A673 (cell line): ENCODE data around the gene BRSK2. TPM values are rescaled to one million over a fixed set of nuclear protein-coding genes. Genes with fewer than 3 reads are reported as not detected.

Experiments
- BruUV-seq: library from RNA; stranded (reverse); fragments of 400-500 nt; replicated peaks from 2 replicates; lab custom pipeline; 2021; lab: Mats Ljungman, UMichigan
- CTCF ChIA-PET: fragments of 300-600 bp; sonication (Branson Sonifier 250); formaldehyde crosslinking; loops from one replicate; lab custom pipeline; 2022; ENCODE audit warnings: antibody characterized with exemption; lab: Charles Lee
- POLR2A ChIA-PET: fragments of 300-600 bp; sonication (Branson Sonifier 250); formaldehyde crosslinking; loops from one replicate; lab custom pipeline; 2022; ENCODE audit warnings: antibody characterized with exemption; ENCODE audit not compliant: low non-redundant PET; lab: Charles Lee
- DNase-seq: peaks from one replicate; pipeline ENCODE4 v3.0.0-alpha.2; 2015; ENCODE audit warnings: low spot score
- H3K27ac ChIP-seq: fragments of 200-600 bp; sonication (generic); 2 replicates; pipeline ENCODE4 v1.5.1; 2016; ENCODE audit warnings: mixed run types, low read depth, mild to moderate bottlenecking, mixed read lengths, antibody characterized with exemption, low read length; ENCODE audit not compliant: poor library complexity, severe bottlenecking
- H3K27me3 ChIP-seq: fragments of 200-600 bp; sonication (generic); replicated peaks from 2 replicates; pipeline ENCODE4 v1.6.1; 2017; ENCODE audit warnings: mixed run types, low read depth, mild to moderate bottlenecking, mixed read lengths, antibody characterized with exemption, low read length; ENCODE audit not compliant: insufficient read depth, poor library complexity
- H3K36me3 ChIP-seq: fragments of 200-600 bp; sonication (generic); 2 replicates; pipeline ENCODE4 v1.6.1; 2016; ENCODE audit warnings: mixed run types, mild to moderate bottlenecking, mixed read lengths, antibody characterized with exemption, low read length; ENCODE audit not compliant: insufficient read depth, poor library complexity, severe bottlenecking
- H3K4me1 ChIP-seq: fragments of 200-600 bp; sonication (generic); 2 replicates; pipeline ENCODE4 v1.6.1; 2017; ENCODE audit warnings: mixed run types, mild to moderate bottlenecking, mixed read lengths, antibody characterized with exemption, low read length; ENCODE audit not compliant: insufficient read depth, poor library complexity, severe bottlenecking
- H3K4me3 ChIP-seq: fragments of 200-600 bp; sonication (generic); 2 replicates; pipeline ENCODE4 v1.5.1; 2016; ENCODE audit warnings: low read depth, mixed run types, mild to moderate bottlenecking, mixed read lengths, low read length; ENCODE audit not compliant: poor library complexity, severe bottlenecking
- H3K9me3 ChIP-seq: fragments of 200-600 bp; sonication (generic); 2 replicates; pipeline ENCODE4 v1.6.1; 2016; ENCODE audit warnings: mixed run types, low read depth, mild to moderate bottlenecking, mixed read lengths, antibody characterized with exemption, low read length; ENCODE audit not compliant: poor library complexity, severe bottlenecking
- CTCF ChIP-seq: fragments of 300-800, 200-600 bp; sonication (generic); conservative IDR thresholded peaks from 2 replicates; pipeline ENCODE4 v1.5.1; 2017; ENCODE audit warnings: low read depth, mild to moderate bottlenecking, antibody characterized with exemption, low read length, moderate library complexity, mixed read lengths
- EZH2 ChIP-seq: fragments of 200-600 bp; sonication (generic); IDR thresholded peaks from 2 replicates; pipeline ENCODE4 v1.6.1; 2017; ENCODE audit warnings: borderline replicate concordance, low read depth, mild to moderate bottlenecking, mixed read lengths, antibody characterized with exemption, low read length; ENCODE audit not compliant: poor library complexity, severe bottlenecking
- intact Hi-C: fragments of 100-400 bp; cut with micrococcal nuclease; formaldehyde crosslinking; loops from one replicate; pipeline ENCODE4 v1.10.0; 2022; ENCODE audit not compliant: unreplicated experiment
- total RNA-seq: library from RNA; stranded (reverse); gene quantifications from 2 replicates; pipeline ENCODE4 v1.2.3, GENCODE V29; 2021

The BRSK2 gene
- total RNA-seq, 1 experiment from 2014 or later: 2.2 TPM

- TF ChIP-seq EZH2: no peak
- TF ChIP-seq CTCF: no peak
- CTCF ChIA-PET: no interaction called here
Observed at GRCh38 chr11:1483445-1483961, 93.8 kb downstream of the BRSK2 start.

GRCh38 chr11:1484061-1484671 is 94.4 kb downstream of the BRSK2 start:
- POLR2A ChIA-PET: no interaction called here
- CTCF ChIA-PET: no interaction called here
- DNase-seq: no peak

More at GRCh38 chr11:1483445-1483961, 93.8 kb downstream of the BRSK2 start:
- Histone ChIP-seq H3K4me1 (no peaks in the 10 kb centered on the region), H3K36me3 (no peaks in the 10 kb centered on the region), H3K27ac (no peak overlapping the region), H3K9me3 (no peaks in the 10 kb centered on the region), H3K4me3 (no peak overlapping the region), H3K27me3 (no peaks in the 10 kb centered on the region)
- intact Hi-C loops: no loop called here
- DNase-seq: no peak
- BruUV-seq: no TSS peak
- POLR2A ChIA-PET: no interaction called here

GRCh38 chr11:1484695-1485503 is 95.2 kb downstream of the BRSK2 start:
- no peak overlapping the region for H3K4me3 ChIP-seq
- no peaks in the 10 kb centered on the region for H3K9me3 ChIP-seq
- no peak overlapping the region for H3K27ac ChIP-seq
- intact Hi-C loops: no loop called here
- no TSS peak for BruUV-seq
- ChIA-PET CTCF (no interaction called here), POLR2A (no interaction called here)
- TF ChIP-seq CTCF (no peak), EZH2 (no peak)
- no peak for DNase-seq
- no peaks in the 10 kb centered on the region for H3K36me3 ChIP-seq
- no peaks in the 10 kb centered on the region for H3K4me1 ChIP-seq
- no peaks in the 10 kb centered on the region for H3K27me3 ChIP-seq

More at GRCh38 chr11:1484061-1484671, 94.4 kb downstream of the BRSK2 start:
- no peak overlapping the region for H3K27ac ChIP-seq
- H3K4me1 ChIP-seq: no peaks in the 10 kb centered on the region
- no peaks in the 10 kb centered on the region for H3K36me3 ChIP-seq
- H3K9me3 ChIP-seq: no peaks in the 10 kb centered on the region
- TF ChIP-seq CTCF: no peak
- TF ChIP-seq EZH2: no peak
- no peaks in the 10 kb centered on the region for H3K27me3 ChIP-seq
- H3K4me3 ChIP-seq: no peak overlapping the region
- intact Hi-C loops: no loop called here
- BruUV-seq: no TSS peak
